HG03103 (cell line): ENCODE results near the gene SLC1A3.

Source experiments
- ATAC-seq: cut with Tn5 transposase; IDR thresholded peaks from one replicate; pipeline ENCODE4 v1.9.1; 2021; ENCODE audit warnings: low read depth; ENCODE audit not compliant: unreplicated experiment

SLC1A3 gene

GRCh38 chr5:36654564-36654963 is 48.2 kb downstream of the SLC1A3 start:
- no peak for ATAC-seq

GRCh38 chr5:36655161-36655560 is 48.8 kb downstream of the SLC1A3 start:
- ATAC-seq: no peak

GRCh38 chr5:36656556-36656955 is 50.1 kb downstream of the SLC1A3 start:
- no peak for ATAC-seq

- ATAC-seq: no peak
Measured at GRCh38 chr5:36657563-36657995, 51.2 kb downstream of the SLC1A3 start.

GRCh38 chr5:36658038-36658756 is 51.8 kb downstream of the SLC1A3 start:
- no peak for ATAC-seq

GRCh38 chr5:36659411-36659810 is 53.0 kb downstream of the SLC1A3 start:
- ATAC-seq: no peak

- ATAC-seq: no peak
Measured at GRCh38 chr5:36660397-36661049, 54.1 kb downstream of the SLC1A3 start.

GRCh38 chr5:36661456-36662220 is 55.2 kb downstream of the SLC1A3 start:
- ATAC-seq: no peak

- no peak for ATAC-seq
Measured at GRCh38 chr5:36662291-36662851, 56.0 kb downstream of the SLC1A3 start.

- no peak for ATAC-seq
Measured at GRCh38 chr5:36664766-36665165, 58.4 kb downstream of the SLC1A3 start.

GRCh38 chr5:36665628-36666027 is 59.2 kb downstream of the SLC1A3 start:
- ATAC-seq: no peak

GRCh38 chr5:36666274-36666673 is 59.9 kb downstream of the SLC1A3 start:
- ATAC-seq: no peak

- no peak for ATAC-seq
Measured at GRCh38 chr5:36666986-36667385, 60.6 kb downstream of the SLC1A3 start.

- no peak for ATAC-seq
Measured at GRCh38 chr5:36667824-36668223, 61.4 kb downstream of the SLC1A3 start.

GRCh38 chr5:36669015-36669651 is 62.7 kb downstream of the SLC1A3 start:
- no peak for ATAC-seq

GRCh38 chr5:36670548-36670947 is 64.1 kb downstream of the SLC1A3 start:
- ATAC-seq: no peak

- no peak for ATAC-seq
Measured at GRCh38 chr5:36675282-36675681, 68.9 kb downstream of the SLC1A3 start.

GRCh38 chr5:36679221-36679989 is 73.0 kb downstream of the SLC1A3 start:
- no peak for ATAC-seq

GRCh38 chr5:36680066-36680465 is 73.7 kb downstream of the SLC1A3 start:
- ATAC-seq: no peak

- no peak for ATAC-seq
Measured at GRCh38 chr5:36681711-36682110, 75.3 kb downstream of the SLC1A3 start.
